Tibial artery (tissue), 4 donors: ENCODE measurements around the gene OR2T34.
"Not testable (repeated sequence)": the region's sequence is repeated elsewhere in the genome, so short reads cannot be mapped to it uniquely, and the experiment has no call there.

Experiments used
- DNase-seq, 2 donors: peaks; one replicate each; pipeline ENCODE4 v3.0.0-alpha.2; 2019
- H3K27ac ChIP-seq, 2 donors: fragments of 200-600 bp; sonication (generic) in 1 of 2; 1 replicate in 1 of 2; 2 replicates in 1 of 2; pipeline ENCODE4 v1.5.1; 2018 to 2019; ENCODE audit warnings: mild to moderate bottlenecking in 1 of 2
- H3K27me3 ChIP-seq, 2 donors: fragments of 200-600 bp; sonication (generic) in 1 of 2; one replicate each; pipeline versions ENCODE4 v1.5.1 to v1.6.0; 2016 to 2019
- H3K36me3 ChIP-seq, 3 donors: fragments of 200-600 bp; sonication (generic) in 2 of 3; one replicate each; pipeline ENCODE4 v1.5.1; 2016 to 2019; ENCODE audit warnings: mild to moderate bottlenecking in 2 of 3
- H3K4me1 ChIP-seq, 4 donors: fragments of 200-600 bp; sonication (generic) in 2 of 4; 1 replicate in 3 of 4; 2 replicates in 1 of 4; pipeline ENCODE4 v1.5.1; 2016 to 2019
- H3K4me3 ChIP-seq, 2 donors: fragments of 200-600 bp; sonication (generic) in 1 of 2; 1 replicate in 1 of 2; 2 replicates in 1 of 2; pipeline ENCODE4 v1.5.1; 2018 to 2019; ENCODE audit warnings: mild to moderate bottlenecking in 2 of 2
- H3K9me3 ChIP-seq, 3 donors: fragments of 200-600 bp; sonication (generic) in 1 of 3; one replicate each; pipeline ENCODE4 v1.5.1; 2016 to 2019
- intact Hi-C: fragments of 100-400 bp; cut with DNase I; formaldehyde crosslinking; loops from one replicate; pipeline ENCODE4 v1.15.0; 2023; ENCODE audit warnings: low total_unique reads

OR2T34 gene

DNA sequence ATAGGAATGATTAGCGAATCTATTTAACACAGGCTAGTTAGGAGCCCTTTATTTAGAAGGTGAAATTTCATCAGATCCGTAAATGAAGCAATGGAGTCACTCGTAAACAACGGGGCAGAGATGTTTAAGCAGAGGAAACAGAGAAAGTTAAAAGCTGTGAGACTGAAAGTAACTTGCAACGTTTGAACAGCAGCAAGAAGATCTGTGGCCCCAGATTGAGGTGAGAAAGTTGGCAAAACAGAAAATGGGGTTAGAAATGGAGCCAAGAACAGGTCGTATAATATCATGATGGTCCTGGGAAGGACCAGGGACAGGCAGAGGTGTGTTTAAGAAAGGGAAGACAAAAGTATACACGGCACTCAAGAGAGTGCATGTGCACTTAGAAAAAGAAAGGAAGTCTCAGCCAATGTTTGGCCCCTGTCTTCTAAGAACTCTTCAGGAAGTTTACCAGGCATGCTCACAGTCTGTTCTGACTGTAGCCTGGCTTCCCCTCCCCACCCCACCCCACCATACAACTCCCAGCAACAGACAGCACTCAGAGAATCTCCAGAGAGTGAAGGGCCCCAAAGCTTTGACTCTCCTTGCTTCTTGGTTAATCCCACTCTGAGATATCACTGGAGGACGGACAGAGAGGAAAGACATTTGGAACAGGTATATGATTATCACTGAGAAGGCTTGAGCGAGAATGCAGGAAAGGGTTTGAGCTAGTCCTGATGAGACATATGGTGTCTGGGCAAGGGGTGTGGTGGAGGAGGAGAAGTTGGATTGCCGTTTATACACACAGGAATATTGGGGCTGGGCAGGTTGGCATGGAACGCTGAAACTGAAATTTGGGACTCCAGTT, 8.8 kb downstream of the OR2T34 start:
- H3K27me3 ChIP-seq, H3K27ac ChIP-seq, intact Hi-C loops, H3K4me1 ChIP-seq, H3K9me3 ChIP-seq, DNase-seq, H3K4me3 ChIP-seq, H3K36me3 ChIP-seq: not testable (repeated sequence)

DNA sequence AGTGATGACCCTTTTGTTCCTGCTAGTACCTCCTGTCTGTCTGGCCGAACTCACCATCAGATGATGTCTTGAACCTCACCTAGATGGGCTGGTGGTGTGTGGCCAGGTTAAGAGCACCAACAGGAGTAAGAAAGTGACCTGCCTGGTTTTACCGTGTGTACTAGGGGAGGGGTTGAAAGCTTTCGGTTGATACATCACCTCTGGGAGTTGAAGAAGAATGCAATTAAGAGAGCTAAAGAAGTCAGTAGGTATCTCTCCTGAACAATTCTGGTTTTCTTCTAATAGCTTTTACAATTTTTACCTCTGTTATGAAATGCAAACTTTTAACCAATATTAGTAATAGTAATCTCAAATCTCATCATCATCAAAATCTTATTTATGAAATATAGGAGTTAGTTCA, 11.9 kb downstream of the OR2T34 start, which contains the start of gene OR2T29:
OR2T29 (minus strand) TSS at position 101 of the 400 bp plus-strand sequence. CDS start 3,281 bp downstream, outside the sequence.
- H3K4me3 ChIP-seq, H3K27me3 ChIP-seq, DNase-seq, H3K9me3 ChIP-seq, intact Hi-C loops, H3K4me1 ChIP-seq, H3K36me3 ChIP-seq, H3K27ac ChIP-seq: not testable (repeated sequence)

DNA sequence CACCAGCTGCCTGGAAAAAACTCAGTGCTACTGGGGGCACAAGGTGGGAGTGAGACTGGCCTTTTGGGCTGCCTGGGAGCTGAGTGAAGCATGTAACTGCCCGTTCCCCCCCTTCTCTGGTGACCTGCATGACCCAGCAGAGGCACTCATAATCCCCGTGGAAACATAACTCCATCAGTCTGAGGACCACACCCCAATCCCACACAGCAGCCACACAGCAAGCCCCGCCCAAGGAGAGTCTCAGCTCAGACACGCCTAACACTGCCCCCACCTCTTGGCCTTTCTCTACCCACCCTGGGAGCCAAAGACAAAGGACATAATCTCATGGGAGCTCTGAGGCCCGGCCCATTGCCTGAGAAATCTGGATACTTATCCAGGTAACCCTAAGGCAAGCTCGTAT, 23.5 kb downstream of the OR2T34 start:
- H3K36me3 ChIP-seq, DNase-seq, intact Hi-C loops: not testable (repeated sequence)

DNA sequence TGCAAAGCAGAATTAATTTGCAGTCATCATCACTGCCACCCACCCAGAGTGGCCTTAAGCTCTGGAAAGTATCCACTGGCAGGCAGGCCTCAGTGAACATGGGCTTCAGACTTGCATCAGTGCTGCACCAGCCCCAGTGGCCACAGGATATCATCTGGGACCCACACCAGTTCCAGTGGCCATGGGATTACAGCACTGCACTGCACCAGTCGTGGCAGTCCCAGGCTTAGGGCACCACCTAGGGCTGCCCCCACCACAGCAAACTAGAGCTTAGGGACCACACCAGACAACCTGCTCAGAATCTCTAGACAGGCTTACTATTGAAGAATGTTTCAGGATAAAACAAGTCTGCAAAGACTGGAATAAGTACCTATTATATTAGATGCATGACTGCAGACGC, 27.2 kb downstream of the OR2T34 start:
- H3K4me1 ChIP-seq, H3K4me3 ChIP-seq, H3K27me3 ChIP-seq, H3K36me3 ChIP-seq, intact Hi-C loops, H3K27ac ChIP-seq, H3K9me3 ChIP-seq, DNase-seq: not testable (repeated sequence)

More for the DNA sequence above, 23.5 kb downstream of the OR2T34 start:
- H3K4me3 ChIP-seq, H3K27ac ChIP-seq, H3K9me3 ChIP-seq, H3K27me3 ChIP-seq, H3K4me1 ChIP-seq: not testable (repeated sequence)

DNA sequence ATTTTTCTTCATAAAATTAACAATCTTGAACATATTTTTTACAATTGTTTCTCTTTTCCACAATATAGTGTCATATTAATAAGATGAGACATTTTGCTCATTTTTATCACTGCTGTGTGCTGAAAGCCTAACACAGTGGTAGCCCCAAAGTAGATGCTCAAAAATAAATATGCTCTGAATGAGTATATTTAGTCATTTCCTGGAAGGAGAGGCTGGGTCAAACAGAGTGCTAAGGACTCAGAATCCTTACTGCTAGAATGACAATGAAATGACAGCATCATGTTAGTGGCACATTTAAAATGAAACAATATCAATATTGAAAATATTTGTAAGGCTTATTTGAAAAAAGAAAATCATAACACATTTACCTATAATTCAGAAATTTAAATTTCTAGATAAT, 37.1 kb downstream of the OR2T34 start:
- H3K9me3 ChIP-seq, H3K27ac ChIP-seq, H3K4me1 ChIP-seq, H3K4me3 ChIP-seq, H3K36me3 ChIP-seq, intact Hi-C loops, DNase-seq, H3K27me3 ChIP-seq: not testable (repeated sequence)
